ENCODE data around the gene HNF1B.

HNF1B gene

GRCh38 chr17:37706446-37706845 lies 38.4 kb downstream of the HNF1B start:
- TF ChIP-seq, protein P1, sequence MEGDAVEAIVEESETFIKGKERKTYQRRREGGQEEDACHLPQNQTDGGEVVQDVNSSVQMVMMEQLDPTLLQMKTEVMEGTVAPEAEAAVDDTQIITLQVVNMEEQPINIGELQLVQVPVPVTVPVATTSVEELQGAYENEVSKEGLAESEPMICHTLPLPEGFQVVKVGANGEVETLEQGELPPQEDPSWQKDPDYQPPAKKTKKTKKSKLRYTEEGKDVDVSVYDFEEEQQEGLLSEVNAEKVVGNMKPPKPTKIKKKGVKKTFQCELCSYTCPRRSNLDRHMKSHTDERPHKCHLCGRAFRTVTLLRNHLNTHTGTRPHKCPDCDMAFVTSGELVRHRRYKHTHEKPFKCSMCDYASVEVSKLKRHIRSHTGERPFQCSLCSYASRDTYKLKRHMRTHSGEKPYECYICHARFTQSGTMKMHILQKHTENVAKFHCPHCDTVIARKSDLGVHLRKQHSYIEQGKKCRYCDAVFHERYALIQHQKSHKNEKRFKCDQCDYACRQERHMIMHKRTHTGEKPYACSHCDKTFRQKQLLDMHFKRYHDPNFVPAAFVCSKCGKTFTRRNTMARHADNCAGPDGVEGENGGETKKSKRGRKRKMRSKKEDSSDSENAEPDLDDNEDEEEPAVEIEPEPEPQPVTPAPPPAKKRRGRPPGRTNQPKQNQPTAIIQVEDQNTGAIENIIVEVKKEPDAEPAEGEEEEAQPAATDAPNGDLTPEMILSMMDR (IDR thresholded peaks at IDR 0.05; ENCODE audit: low read depth, low read length, missing control alignments), result no peak
- DNase-seq (ENCODE audit: low read depth), result no peak
- no peak overlapping the region for H3K4me3 ChIP-seq (ENCODE audit: low read depth, low read length)

DNA sequence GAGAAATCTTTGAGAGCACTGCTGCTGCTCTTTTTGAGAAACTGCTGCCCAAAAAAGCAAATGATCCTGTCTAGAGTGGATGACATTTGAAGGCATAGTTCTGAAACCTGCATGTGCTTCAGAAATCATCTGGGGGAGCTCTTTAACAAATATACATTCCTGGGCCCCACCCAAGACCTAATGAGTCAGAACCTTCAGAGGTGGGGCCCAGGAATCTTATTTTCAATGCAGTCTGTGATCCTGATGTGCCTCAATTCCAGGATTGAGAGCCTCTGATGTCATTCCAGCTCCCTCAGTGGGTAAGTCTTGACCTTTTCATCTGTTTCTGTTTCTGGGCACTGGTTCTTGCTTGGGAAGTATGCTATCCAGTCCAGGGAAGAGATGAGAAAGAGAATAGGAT lies 42.3 kb downstream of the HNF1B start:
- DNase-seq (ENCODE audit: low read depth), result no peak
- TF ChIP-seq, protein P1 (IDR thresholded peaks at IDR 0.05; ENCODE audit: low read depth, low read length, missing control alignments), result no peak
- H3K4me3 ChIP-seq (ENCODE audit: low read depth, low read length), result no peak overlapping the region

DNA sequence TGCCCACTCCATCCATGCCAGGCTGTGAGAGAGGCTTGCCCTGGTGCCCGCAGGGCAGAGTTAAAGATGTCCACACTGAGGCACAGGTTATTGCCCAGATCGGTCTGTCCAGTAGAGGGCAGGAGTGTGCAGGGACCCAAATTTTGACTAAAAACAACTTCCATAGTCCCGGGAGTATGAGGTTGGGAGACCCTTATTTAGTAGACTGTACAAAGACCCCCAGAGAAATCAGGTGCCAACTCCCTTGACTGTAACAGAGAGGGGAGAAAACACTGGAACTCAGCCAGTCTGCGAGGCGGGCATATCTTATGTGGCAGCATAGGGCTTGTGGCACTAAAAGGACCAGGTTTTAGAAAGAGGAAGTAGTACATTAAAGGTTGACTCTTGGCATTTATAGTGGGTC lies 43.4 kb downstream of the HNF1B start:
- no peak for DNase-seq (ENCODE audit: low read depth)
- no peak overlapping the region for H3K4me3 ChIP-seq (ENCODE audit: low read depth, low read length)
- TF ChIP-seq, protein P1 (IDR thresholded peaks at IDR 0.05; ENCODE audit: low read depth, low read length, missing control alignments), result peak; percentile 91

GRCh38 chr17:37700881-37701280 lies 44.0 kb downstream of the HNF1B start:
- no peak for DNase-seq (ENCODE audit: low read depth)
- TF ChIP-seq, protein P1 (IDR thresholded peaks at IDR 0.05; ENCODE audit: low read depth, low read length, missing control alignments), result peak; percentile 2

DNA sequence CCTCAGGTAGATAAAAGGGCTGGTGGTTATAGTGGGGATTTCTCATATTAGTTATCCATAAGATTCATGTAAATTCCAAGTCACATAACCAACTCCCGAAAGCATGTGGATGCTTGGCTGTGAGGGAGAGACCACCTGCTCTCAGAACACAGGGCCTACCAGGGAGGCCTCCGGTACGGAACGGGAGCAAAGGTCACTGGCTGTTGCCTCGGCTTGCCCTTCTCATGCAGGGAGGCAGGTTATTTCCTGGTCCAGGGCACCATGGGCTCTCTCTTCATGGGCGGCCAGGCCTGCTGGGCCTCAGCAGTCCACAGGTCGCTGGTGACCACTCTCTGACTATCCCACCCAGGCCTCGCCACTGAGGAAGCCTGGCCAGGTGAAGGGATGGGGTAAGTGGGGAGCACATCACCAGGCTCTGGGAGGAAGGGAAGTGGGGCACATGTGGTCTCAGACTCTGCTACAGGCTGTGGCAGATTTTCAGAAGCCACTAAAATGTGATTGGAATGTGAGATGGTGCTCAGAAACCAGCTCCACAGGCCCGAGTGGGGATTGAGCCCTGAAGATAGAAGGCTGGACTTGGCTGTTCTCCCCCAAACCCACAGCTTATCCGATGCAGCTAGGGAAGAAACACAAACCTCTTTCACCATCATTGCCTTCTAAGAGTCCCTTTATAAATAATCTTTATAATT lies 45.4 kb downstream of the HNF1B start:
- DNase-seq (ENCODE audit: low read depth), result no peak
- TF ChIP-seq, protein P1 (IDR thresholded peaks at IDR 0.05; ENCODE audit: low read depth, low read length, missing control alignments), result no peak
- H3K4me3 ChIP-seq (ENCODE audit: low read depth, low read length), result no peak overlapping the region

More at GRCh38 chr17:37700881-37701280, 44.0 kb downstream of the HNF1B start:
- no peak overlapping the region for H3K4me3 ChIP-seq (ENCODE audit: low read depth, low read length)

- DNase-seq (ENCODE audit: low read depth), result no peak
- TF ChIP-seq, protein P1 (IDR thresholded peaks at IDR 0.05; ENCODE audit: low read depth, low read length, missing control alignments), result no peak
- no peak overlapping the region for H3K4me3 ChIP-seq (ENCODE audit: low read depth, low read length)
These were observed 46.0 kb downstream of the HNF1B start for GRCh38 chr17:37698911-37699255.

Data from GM12864 (cell line).